ENCODE data around the gene OLFM2. TPM values are rescaled to one million over a fixed set of nuclear protein-coding genes. Genes with fewer than 3 reads are reported as not detected.

Gene OLFM2
- total and polyA plus RNA-seq, 9 of the 15 experiments (the other 6 are each of a cell fraction or from before 2014, with no cell fraction given): 0.10 to 0.33 (median 0.23) TPM; not detected in 4

DNA sequence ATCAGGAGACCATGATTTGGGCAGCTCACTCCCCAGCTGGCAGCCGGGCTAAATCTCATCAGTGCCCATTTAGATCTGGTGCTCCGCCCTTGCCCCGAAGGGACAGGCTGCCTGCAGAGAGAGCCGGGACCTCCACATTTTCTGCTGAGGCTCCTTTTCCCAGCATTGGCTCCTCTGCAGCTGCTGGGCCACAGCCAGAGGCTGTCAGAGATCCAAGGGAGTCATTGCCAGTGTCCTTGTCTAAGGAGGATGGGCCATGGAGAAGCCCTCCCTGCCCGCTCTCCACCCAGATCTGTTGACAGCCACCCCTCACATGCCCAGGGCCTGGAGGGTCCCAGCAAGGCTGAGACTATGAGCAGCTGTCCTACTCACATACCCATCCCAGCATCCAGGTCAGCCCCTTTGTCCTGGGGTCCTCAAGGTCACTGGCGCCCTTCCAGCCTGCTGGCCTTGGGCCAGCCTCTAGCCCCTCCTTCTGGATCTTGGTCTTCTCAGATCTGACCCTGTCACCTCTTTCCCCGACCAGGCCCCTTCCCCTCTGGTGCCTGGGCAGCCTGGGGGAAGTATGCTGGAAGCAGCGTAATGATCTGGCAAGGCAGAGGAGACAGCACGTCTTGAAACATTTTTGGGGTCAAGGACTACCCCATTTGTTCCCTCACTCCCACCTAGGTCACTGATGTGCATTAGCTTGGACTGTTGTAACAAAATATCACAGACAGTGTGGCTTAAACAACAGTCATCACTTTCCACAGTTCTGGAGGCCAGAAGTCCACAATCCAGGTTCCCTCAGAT lies 93.3 kb downstream of the OLFM2 start:
- FAIRE-seq: no peak
- H4K20me1 ChIP-seq (replicated peaks; ENCODE audit: control insufficient read depth, insufficient read depth, low read length): 0 out of 2 replicates have a peak, but pooled peaks cover 5% of the 10 kb centered on the region
- no TSS peak for BruUV-seq (replicated peaks)
- intact Hi-C loops (cut with micrococcal nuclease): no loop called here
- in situ Hi-C loops (cut with MboI): no loop called here
- peak; percentile 42; the same call in 1 of the 2 replicates for TF ChIP-seq NFIC (IDR thresholded peaks at IDR 0.05)
- TF ChIP-seq LEF1 (IDR thresholded peaks at IDR 0.05): no peak
- no peak for TF ChIP-seq ZNF77 (CRISPR knock-in tag; IDR thresholded peaks at IDR 0.05)
- H3K4me1 ChIP-seq (replicated peaks in 1 of 2; ENCODE audit: control insufficient read depth in 2 of 2, insufficient read depth in 2 of 2, low read length in 2 of 2): peaks cover 0 to 34% of the 10 kb centered on the region in 2 experiments; a peak in 3 of 5 replicates
- H2AFZ ChIP-seq (ENCODE audit: low read depth, low read length): no peak overlapping the region
- no peak for DNase-seq (ENCODE audit: extremely low read depth in 1 of 4, low spot score in 3 of 4)
- no peak overlapping the region for H3K4me2 ChIP-seq (ENCODE audit: insufficient read depth, low read length)
- no peak overlapping the region for H3K4me3 ChIP-seq
- 91% methylated on average over 9 of the region's 9 CpGs for WGBS (ENCODE audit: insufficient coverage, low coverage, missing lambda C conversion rate)
- ChIA-PET CTCF (ENCODE audit: low intra/inter-chr PET ratio) (no interaction called here), POLR2A (interaction anchor here (0.7 kb wide), 1 partner anchor 37 kb away, joined by 3 read pairs; no protein-coding TSS in a partner anchor)
- no peaks in the 10 kb centered on the region for H3K27me3 ChIP-seq (ENCODE audit: control insufficient read depth in 2 of 2, insufficient read depth in 2 of 2, low read length in 2 of 2)
- H3K9me3 ChIP-seq (replicated peaks; ENCODE audit: control insufficient read depth, insufficient read depth, low read depth, low read length): no peaks in the 10 kb centered on the region
- no peak overlapping the region for H3K27ac ChIP-seq (ENCODE audit: extremely low read depth, low read depth, low read length)
- H3K36me3 ChIP-seq (ENCODE audit: control insufficient read depth, insufficient read depth, low read length): peaks cover 93% of the 10 kb centered on the region; the same call in 2 of the 3 replicates
- peaks cover 9% of the 10 kb centered on the region for H3K9me1 ChIP-seq (ENCODE audit: control insufficient read depth, insufficient read depth, low read length)
- no peak for ATAC-seq
- H3K79me2 ChIP-seq (ENCODE audit: control insufficient read depth, insufficient read depth, low read length): no peaks in the 10 kb centered on the region; the same call in 2 of the 3 replicates
- H3K9ac ChIP-seq (ENCODE audit: insufficient read depth in 1 of 2, low read depth in 2 of 2, low read length in 2 of 2): peak overlapping the region in 1 of 2 experiments; percentile 58; a peak in 1 of 4 replicates

GRCh38 chr19:9839415-9839814 lies 96.9 kb downstream of the OLFM2 start:
- ChIA-PET POLR2A (interaction anchor here (1.4 kb wide), 1 partner anchor 12 kb away, joined by 4 read pairs; the partner anchor contains the start of gene UBL5), CTCF (ENCODE audit: low intra/inter-chr PET ratio) (no interaction called here)
- Histone ChIP-seq H3K4me1 (replicated peaks in 1 of 2; ENCODE audit: control insufficient read depth in 2 of 2, insufficient read depth in 2 of 2, low read length in 2 of 2) (peaks cover 8 to 26% of the 10 kb centered on the region in 2 experiments; a peak in 3 of 5 replicates), H3K79me2 (ENCODE audit: control insufficient read depth, insufficient read depth, low read length) (peaks cover 18% of the 10 kb centered on the region), H3K4me3 (no peak overlapping the region), H3K4me2 (ENCODE audit: insufficient read depth, low read length) (no peak overlapping the region), H3K36me3 (ENCODE audit: control insufficient read depth, insufficient read depth, low read length) (peaks cover 67% of the 10 kb centered on the region; the same call in 2 of the 3 replicates), H3K27me3 (ENCODE audit: control insufficient read depth in 2 of 2, insufficient read depth in 2 of 2, low read length in 2 of 2) (no peaks in the 10 kb centered on the region), H4K20me1 (replicated peaks; ENCODE audit: control insufficient read depth, insufficient read depth, low read length) (no peaks in the 10 kb centered on the region), H3K9me1 (ENCODE audit: control insufficient read depth, insufficient read depth, low read length) (peaks cover 2% of the 10 kb centered on the region), H3K9me3 (replicated peaks; ENCODE audit: control insufficient read depth, insufficient read depth, low read depth, low read length) (no peaks in the 10 kb centered on the region), H3K9ac (ENCODE audit: insufficient read depth in 1 of 2, low read depth in 2 of 2, low read length in 2 of 2) (no peak overlapping the region), H3K27ac (ENCODE audit: extremely low read depth, low read depth, low read length) (no peak overlapping the region), H2AFZ (ENCODE audit: low read depth, low read length) (no peak overlapping the region)
- intact Hi-C loops (cut with micrococcal nuclease): no loop called here
- WGBS (ENCODE audit: insufficient coverage, low coverage, missing lambda C conversion rate): 92% methylated on average over 1 of the region's 1 CpG
- FAIRE-seq (no peak), ATAC-seq (no peak), DNase-seq (ENCODE audit: extremely low read depth in 1 of 4, low spot score in 3 of 4) (peak in 1 of 4 experiments; percentile 2)
- in situ Hi-C loops (cut with MboI): no loop called here
- BruUV-seq (replicated peaks): no TSS peak
- peak; percentile 71 for TF ChIP-seq NFIC (IDR thresholded peaks at IDR 0.05)
- TF ChIP-seq SMC3 (conservative IDR thresholded peaks at IDR 0.05; ENCODE audit: insufficient read depth, low read depth, low read length): no peak
